AG09319 (cell line): ENCODE results near the gene ZNF775.

Experiments
- DNase-seq: peaks from one replicate; pipeline ENCODE4 v3.0.0-alpha.2; 2010; ENCODE audit warnings: low read depth; ENCODE audit errors: extremely low read depth
- TF ChIP-seq, protein P1 (sequence below): IDR thresholded peaks from 2 replicates; pipeline ENCODE4 v1.5.1; 2011; ENCODE audit warnings: low read depth, mild to moderate bottlenecking, inconsistent platforms, low read length, moderate library complexity

ZNF775 gene

DNA sequence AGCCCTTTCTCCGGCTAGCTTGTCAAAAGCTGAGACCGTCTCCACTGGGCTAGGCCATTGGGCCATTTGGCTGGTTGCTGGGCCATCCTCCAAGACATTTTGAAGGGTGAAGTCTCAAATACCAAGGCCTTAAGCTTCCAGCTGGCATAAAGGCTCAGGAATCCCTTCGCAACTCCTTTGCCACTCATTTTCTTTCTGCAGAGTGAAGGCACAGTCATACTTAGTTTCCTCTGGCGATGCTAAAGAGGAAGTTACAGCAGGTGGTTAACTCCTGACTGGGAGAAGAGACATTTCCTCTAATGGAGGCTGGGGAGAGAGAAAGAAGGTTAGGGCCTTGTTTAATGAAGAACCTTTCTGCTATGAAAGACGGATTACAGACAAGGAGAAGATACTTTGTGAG, 15.3 kb upstream of the ZNF775 start:
- TF ChIP-seq, protein P1, sequence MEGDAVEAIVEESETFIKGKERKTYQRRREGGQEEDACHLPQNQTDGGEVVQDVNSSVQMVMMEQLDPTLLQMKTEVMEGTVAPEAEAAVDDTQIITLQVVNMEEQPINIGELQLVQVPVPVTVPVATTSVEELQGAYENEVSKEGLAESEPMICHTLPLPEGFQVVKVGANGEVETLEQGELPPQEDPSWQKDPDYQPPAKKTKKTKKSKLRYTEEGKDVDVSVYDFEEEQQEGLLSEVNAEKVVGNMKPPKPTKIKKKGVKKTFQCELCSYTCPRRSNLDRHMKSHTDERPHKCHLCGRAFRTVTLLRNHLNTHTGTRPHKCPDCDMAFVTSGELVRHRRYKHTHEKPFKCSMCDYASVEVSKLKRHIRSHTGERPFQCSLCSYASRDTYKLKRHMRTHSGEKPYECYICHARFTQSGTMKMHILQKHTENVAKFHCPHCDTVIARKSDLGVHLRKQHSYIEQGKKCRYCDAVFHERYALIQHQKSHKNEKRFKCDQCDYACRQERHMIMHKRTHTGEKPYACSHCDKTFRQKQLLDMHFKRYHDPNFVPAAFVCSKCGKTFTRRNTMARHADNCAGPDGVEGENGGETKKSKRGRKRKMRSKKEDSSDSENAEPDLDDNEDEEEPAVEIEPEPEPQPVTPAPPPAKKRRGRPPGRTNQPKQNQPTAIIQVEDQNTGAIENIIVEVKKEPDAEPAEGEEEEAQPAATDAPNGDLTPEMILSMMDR: no peak
- DNase-seq: no peak

DNA sequence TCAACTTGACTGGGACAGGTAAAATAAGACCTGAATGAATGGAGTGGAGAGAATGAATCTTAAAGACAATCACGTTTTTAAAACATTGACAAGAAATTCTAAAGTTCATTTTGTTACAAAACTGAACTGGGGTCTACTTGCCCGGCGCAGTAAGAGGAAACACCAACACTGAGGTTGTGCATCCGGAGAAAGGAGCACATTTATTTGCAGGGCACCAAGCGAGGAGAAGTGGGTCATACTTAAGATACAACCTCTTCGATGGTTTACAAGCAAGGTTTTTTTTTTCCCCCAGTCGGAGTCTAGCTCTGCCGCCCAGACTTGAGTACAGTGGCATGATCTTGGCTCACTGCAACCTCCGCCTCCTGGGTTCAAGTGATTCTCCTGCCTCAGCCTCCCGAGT, 13.9 kb upstream of the ZNF775 start:
- TF ChIP-seq, protein P1: no peak
- no peak for DNase-seq

DNA sequence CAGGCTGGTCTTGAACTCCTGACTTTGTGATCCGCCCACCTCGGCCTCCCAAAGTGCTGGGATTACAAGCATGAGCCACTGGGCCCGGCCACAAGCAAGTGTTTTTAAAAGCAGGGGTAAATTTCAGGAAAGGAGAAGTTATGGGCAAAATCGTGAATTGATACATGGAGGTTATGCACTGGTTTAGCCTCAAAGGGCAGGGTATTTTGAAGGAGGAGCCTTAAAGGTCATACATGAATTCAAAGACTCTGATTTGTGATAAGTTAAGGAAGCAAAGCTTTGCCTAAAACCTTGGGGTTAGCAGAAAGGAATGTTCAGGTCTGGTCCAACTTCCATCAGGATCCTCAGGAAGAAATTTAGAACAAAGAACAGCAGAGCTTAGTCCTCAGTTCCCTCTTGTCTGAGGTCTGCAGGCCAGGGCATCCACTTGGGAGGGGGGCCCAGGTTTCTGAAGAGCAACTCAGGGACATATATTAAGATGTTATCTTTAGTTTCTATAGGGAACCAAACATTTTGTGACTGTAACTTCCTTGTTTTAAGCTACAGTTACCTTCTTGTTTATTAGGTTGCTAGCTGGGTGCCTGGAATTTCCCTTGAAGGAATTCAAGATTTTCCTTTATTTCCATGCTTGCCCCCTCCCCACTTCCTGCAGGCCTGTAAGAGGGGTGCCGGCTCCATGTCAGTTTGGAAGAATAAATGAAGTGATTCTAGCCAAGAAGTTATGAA, 13.3 kb upstream of the ZNF775 start:
- no peak for DNase-seq

DNA sequence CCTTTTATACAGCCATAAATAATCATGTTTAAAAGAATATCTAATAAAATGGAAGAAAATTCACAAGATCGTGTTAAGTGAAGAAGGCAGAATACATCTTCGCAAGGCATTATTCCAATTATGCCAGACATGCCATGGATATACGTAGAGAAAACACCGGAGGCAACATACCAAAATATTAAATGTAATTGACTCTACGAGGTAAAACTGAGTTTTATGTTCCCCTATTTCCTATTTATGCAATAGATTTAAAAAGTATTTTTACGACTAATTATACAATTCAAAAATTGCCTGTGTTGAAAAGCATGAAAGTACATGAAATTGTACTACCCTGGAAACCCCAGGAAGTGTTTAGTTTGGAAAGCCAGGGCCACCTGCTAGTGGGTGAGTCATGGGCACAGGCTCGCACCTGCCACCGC, 11.4 kb upstream of the ZNF775 start:
- TF ChIP-seq, protein P1: no peak
- no peak for DNase-seq

More for the DNA sequence above, 13.3 kb upstream of the ZNF775 start:
- TF ChIP-seq, protein P1: no peak

DNA sequence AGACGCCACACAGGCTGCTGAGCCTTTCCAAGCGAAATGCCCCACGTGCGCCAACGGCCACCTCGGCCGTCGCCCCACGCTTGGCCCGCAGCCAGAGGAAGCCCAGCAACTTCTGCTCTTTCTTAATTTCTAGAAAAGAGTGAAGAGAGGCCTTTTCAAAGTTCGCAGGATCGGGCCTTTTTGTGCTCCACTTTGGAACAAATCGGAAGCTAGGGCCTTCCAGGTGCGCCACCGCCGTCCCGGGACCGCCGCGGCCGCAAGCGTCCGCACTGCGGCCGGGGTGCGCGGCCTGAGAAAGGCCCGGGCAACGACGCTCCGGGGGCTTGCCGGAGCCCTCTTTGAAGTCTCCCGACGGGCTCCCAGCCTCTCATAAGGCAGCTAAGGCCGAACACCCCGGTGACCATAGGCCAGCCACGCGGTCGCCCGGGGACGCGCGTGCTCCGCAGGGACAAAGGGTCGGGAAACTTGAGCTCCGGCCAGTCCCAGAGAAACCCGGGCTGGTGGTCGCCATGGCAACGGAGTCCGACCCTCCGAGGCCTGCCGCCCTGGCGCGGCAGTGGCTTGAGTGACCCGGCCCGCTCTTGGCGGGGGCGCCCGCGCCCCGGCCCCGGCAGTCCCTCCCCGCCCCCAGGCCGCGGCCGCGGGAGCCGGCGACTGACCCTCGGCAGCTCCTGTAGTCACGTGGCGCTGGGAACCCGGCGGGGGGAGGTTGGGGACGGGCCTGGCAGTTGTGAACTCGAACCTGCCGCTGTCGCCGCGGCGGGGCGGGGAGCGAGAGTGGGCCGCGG, 10.8 kb upstream of the ZNF775 start, which contains the start of gene REPIN1:
Gene REPIN1, plus strand, starts transcription at position 727 of the 788 bp plus-strand sequence. CDS start 890 bp downstream, outside the sequence.
- TF ChIP-seq, protein P1: no peak
- DNase-seq: no peak

DNA sequence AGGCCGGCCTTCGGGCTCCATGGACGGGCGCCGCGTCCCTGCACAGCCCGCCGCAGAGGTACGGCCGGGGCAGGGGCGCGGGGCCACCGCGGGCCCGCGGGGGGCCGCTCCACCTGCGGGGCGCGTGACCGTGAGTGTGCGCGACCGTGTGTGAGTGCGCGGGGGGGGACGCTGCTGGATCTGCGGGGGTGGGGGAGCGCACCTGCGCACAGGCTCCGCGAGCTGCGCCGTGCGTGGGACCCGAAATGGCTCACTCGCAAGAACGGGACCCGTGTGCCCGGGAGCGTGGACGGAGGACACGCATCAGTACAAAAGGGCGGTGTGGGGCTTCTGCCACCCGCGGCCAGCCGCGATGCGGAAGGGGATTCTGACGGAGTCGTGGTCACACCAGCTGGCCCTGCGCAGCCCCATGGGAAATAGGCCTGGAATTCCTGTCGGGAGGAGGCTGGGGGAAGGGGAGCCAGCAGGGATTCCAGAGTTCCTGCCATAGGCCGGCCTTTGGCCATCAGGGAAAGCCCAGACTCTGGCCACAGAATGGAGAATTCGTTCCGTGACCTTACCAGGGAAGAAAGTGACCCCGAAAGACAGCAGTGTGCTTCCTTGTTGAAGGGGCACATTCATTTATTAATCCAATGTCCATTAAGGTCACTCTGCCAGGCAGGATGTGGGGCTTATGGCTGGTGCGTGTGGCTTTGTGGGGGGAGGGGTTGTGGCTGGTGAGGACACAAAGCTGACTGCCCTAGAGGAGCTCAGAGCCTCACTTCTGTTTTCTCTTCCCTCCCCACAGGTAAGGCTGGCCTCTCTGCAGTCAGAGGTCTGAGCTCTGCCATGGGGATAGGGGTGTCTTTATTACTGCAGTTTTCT, 10.0 kb upstream of the ZNF775 start:
- DNase-seq: no peak
- TF ChIP-seq, protein P1: no peak
